Activated naive CD8-positive, alpha-beta T cell (primary cell): ENCODE data around the gene RBPJL.
A peak's percentile ranks its signal among the peaks of the same experiment; 100 is the strongest.

Experiments
- H3K27ac Mint-ChIP-seq: one replicate; pipeline ENCODE4 v1.8.0; 2021; ENCODE audit warnings: mixed read lengths
- H3K27me3 Mint-ChIP-seq: one replicate; pipeline ENCODE4 v1.8.0; 2021; ENCODE audit warnings: mixed read lengths
- H3K36me3 Mint-ChIP-seq: one replicate; pipeline ENCODE4 v1.8.0; 2021; ENCODE audit warnings: mixed read lengths
- H3K4me1 Mint-ChIP-seq: one replicate; pipeline ENCODE4 v1.8.0; 2021; ENCODE audit warnings: low read depth, mixed read lengths
- H3K4me3 Mint-ChIP-seq: one replicate; pipeline ENCODE4 v1.8.0; 2021; ENCODE audit warnings: mild to moderate bottlenecking, mixed read lengths
- H3K9me3 Mint-ChIP-seq: one replicate; pipeline ENCODE4 v1.8.0; 2021; ENCODE audit warnings: low read depth, mixed read lengths

Gene RBPJL

DNA sequence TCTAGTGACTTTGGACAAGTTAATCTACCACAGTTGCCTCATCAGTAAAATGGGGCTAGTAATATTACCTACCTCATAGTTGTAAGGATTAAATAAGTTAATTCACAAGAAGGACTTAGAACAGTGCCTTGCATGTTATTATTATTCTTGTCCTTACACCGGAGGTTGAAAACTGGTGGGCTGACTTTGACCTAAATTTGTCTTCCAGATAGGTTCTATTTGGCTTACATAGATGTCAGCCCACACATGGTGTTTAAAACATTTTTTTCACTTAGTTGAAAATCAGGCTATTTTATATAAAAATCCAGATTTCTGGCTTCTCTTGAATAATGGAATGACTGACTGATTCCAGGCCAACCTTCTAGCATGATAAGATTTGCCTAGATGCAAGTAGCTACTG is 59.6 kb downstream of the RBPJL start:
- Mint-ChIP-seq H3K4me3 (no peak overlapping the region), H3K4me1 (peaks cover 59% of the 10 kb centered on the region), H3K27ac (peak overlapping the region; percentile 64), H3K36me3 (peaks cover 4% of the 10 kb centered on the region), H3K9me3 (no peaks in the 10 kb centered on the region), H3K27me3 (no peaks in the 10 kb centered on the region)

DNA sequence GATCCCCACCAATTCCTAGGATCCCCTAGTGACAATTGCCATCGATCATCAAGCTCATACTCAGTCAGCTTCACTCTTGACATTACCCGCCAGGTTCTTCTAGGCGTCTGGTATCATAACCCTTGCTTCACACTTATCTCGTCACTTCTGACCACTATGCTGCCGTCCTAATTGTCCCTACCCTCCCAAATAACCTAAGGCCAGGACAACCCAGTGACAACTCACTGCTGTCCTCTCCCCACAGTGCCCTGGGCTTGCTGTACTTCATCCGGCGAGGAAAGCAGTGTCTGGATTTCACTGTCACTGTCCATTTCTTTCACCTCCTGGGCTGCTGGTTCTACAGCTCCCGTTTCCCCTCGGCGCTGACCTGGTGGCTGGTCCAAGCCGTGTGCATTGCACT is 60.0 kb downstream of the RBPJL start:
- peak overlapping the region; percentile 64 for H3K27ac Mint-ChIP-seq
- H3K4me1 Mint-ChIP-seq, result peaks cover 60% of the 10 kb centered on the region
- H3K36me3 Mint-ChIP-seq, result peaks cover 4% of the 10 kb centered on the region
- H3K27me3 Mint-ChIP-seq, result no peaks in the 10 kb centered on the region
- no peaks in the 10 kb centered on the region for H3K9me3 Mint-ChIP-seq
- no peak overlapping the region for H3K4me3 Mint-ChIP-seq

DNA sequence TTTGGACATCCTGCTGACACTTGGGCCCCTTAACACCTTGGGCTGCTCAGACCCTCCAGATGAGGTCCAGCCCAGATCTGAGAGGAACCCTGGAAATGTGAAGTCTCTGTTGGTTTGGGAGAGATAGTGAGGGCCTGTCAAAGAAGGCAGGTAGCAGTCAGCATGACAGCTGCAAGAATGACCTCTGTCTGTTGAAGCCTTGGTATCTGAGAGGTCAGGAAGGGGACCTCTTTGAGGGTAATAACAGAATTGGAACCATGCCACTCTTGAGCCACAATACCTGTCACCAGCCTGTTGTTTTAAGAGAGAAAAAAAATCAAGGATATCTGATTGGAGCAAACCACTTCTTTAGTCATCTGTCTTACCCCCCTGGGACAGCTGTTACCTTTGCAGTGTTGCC is 60.5 kb downstream of the RBPJL start:
- peaks cover 64% of the 10 kb centered on the region for H3K4me1 Mint-ChIP-seq
- peak overlapping the region; percentile 64 for H3K27ac Mint-ChIP-seq
- no peaks in the 10 kb centered on the region for H3K27me3 Mint-ChIP-seq
- no peak overlapping the region for H3K4me3 Mint-ChIP-seq
- H3K36me3 Mint-ChIP-seq, result peaks cover 4% of the 10 kb centered on the region
- no peaks in the 10 kb centered on the region for H3K9me3 Mint-ChIP-seq
